K562 (cell line): Measurements from ENCODE around the gene DCAF17. TPM values are rescaled to one million over a fixed set of nuclear protein-coding genes. Genes with fewer than 3 reads are reported as not detected.

Source experiments
- ERF ChIP-seq: fragments of 450-650 bp; formaldehyde crosslinking; IDR thresholded peaks from 2 replicates; pipeline ENCODE4 v1.4.0; 2020; ENCODE audit warnings: mild to moderate bottlenecking, mixed read lengths
- GATAD2A ChIP-seq: fragments of 450-650 bp; IDR thresholded peaks from 2 replicates; pipeline ENCODE4 v1.6.1; 2017
- HSF4 ChIP-seq: fragments of 250-450 bp; sonication (Bioruptor Pico); IDR thresholded peaks from 2 replicates; pipeline ENCODE4 v2.1.2; 2022; ENCODE audit warnings: mild to moderate bottlenecking, moderate library complexity, borderline replicate concordance
- ILF3 ChIP-seq: fragments of 450-650 bp; IDR thresholded peaks from 2 replicates; pipeline ENCODE4 v1.6.1; 2018; ENCODE audit warnings: antibody characterized with exemption, mild to moderate bottlenecking, moderate library complexity, borderline replicate concordance
- IRF2 ChIP-seq: sonication (generic); formaldehyde crosslinking; IDR thresholded peaks from 2 replicates; pipeline ENCODE4 v1.8.1; 2022; ENCODE audit warnings: mild to moderate bottlenecking, missing genetic modification reagents
- KAT8 ChIP-seq: fragments of 450-650 bp; IDR thresholded peaks from 2 replicates; pipeline ENCODE4 v1.6.1; 2016; ENCODE audit warnings: low read depth, mild to moderate bottlenecking
- POLR2B ChIP-seq: fragments of 450-650 bp; IDR thresholded peaks from 2 replicates; pipeline ENCODE4 v1.6.1; 2018; ENCODE audit warnings: low read depth; ENCODE audit not compliant: partially characterized antibody
- SMARCB1 ChIP-seq: IDR thresholded peaks from 2 replicates; pipeline ENCODE4 v1.6.1; 2011; ENCODE audit warnings: improper control_type of control experiment, low read depth; ENCODE audit not compliant: insufficient read length
- SRF ChIP-seq, 2 experiments: fragments of 250-450, 450-650 bp in 1 of 2; sonication (Bioruptor Pico) in 1 of 2; sonication (generic) in 1 of 2; formaldehyde crosslinking; IDR thresholded peaks; 2 replicates each; pipeline versions ENCODE4 v1.5.0 to v1.5.1; 2020 to 2022; ENCODE audit warnings: mild to moderate bottlenecking in 1 of 2, missing genetic modification reagents in 1 of 2
- TAF7 ChIP-seq: fragments of 450-650 bp; IDR thresholded peaks from 2 replicates; pipeline ENCODE4 v1.6.1; 2016; ENCODE audit warnings: missing genetic modification characterization, missing compliant biosample characterization
- YY1 ChIP-seq, 3 experiments: IDR thresholded peaks; 2 replicates each; pipeline ENCODE4 v1.6.1; 2011; ENCODE audit warnings: low read length in 2 of 3, mild to moderate bottlenecking in 2 of 3, moderate library complexity in 2 of 3, borderline replicate concordance in 1 of 3, control low read depth in 1 of 3, low read depth in 1 of 3; ENCODE audit not compliant: insufficient read depth in 3 of 3, insufficient replicate concordance in 2 of 3, control insufficient read depth in 1 of 3, insufficient read length in 1 of 3; ENCODE audit errors: extremely low read depth in 1 of 3
- ZFP1 ChIP-seq: fragments of 450-650 bp; formaldehyde crosslinking; IDR thresholded peaks from 2 replicates; pipeline ENCODE4 v1.4.0; 2020; ENCODE audit warnings: mild to moderate bottlenecking, mixed read lengths
- ZNF143 ChIP-seq: sonication (generic); formaldehyde crosslinking; IDR thresholded peaks from 2 replicates; pipeline ENCODE4 v1.9.0; 2022; ENCODE audit warnings: mild to moderate bottlenecking, missing genetic modification reagents
- ZNF668 ChIP-seq: fragments of 250-450 bp; sonication (Bioruptor Pico); IDR thresholded peaks from 2 replicates; pipeline ENCODE4 v1.8.0; 2022; ENCODE audit warnings: mild to moderate bottlenecking, inconsistent platforms
- polyA plus RNA-seq, 8 experiments: library from polyadenylated mRNA; depleted of rRNA in 4 of 8; stranded (reverse) in 5 of 8; unstranded in 3 of 8; fragments of >200 nt; fragmentation: Nextera tagmentation in 2 of 8; fragmentation: Illumina TruSeq in 1 of 8; extraction: Ambion mirVana in 2 of 8; extraction: Trizol in 1 of 8; gene quantifications; 2 replicates each; pipeline versions ENCODE4 v1.2.1 to v1.2.3, GENCODE V29; 2011 to 2014; ENCODE audit warnings: inconsistent platforms in 1 of 8, missing spikeins in 1 of 8
- total RNA-seq, 7 experiments: library from RNA; depleted of rRNA in 6 of 7; stranded (reverse); fragments of >200 nt in 6 of 7; fragmentation: Illumina TruSeq in 2 of 7; extraction: Trizol in 2 of 7; gene quantifications; 2 replicates each; pipeline versions ENCODE4 v1.2.1 to v1.2.3, GENCODE V29; 2011 to 2021; ENCODE audit warnings: low replicate concordance in 1 of 7
- TF ChIP-seq, protein P1 (sequence below): fragments of 450-650 bp; IDR thresholded peaks from 2 replicates; pipeline ENCODE4 v1.6.1; 2014; ENCODE audit warnings: low read depth, mild to moderate bottlenecking, moderate library complexity, borderline replicate concordance
- TF ChIP-seq, protein P2 (sequence below): IDR thresholded peaks from 3 replicates; pipeline ENCODE4 v1.6.1; 2011; ENCODE audit warnings: borderline replicate concordance, mild to moderate bottlenecking, moderate library complexity; ENCODE audit not compliant: insufficient read length; ENCODE audit errors: extremely low read depth
- TF ChIP-seq, protein P3 (sequence below): fragments of 250-450 bp; sonication (Bioruptor Pico); IDR thresholded peaks from 2 replicates; pipeline ENCODE4 v1.8.0; 2022; ENCODE audit warnings: moderate library complexity, mild to moderate bottlenecking, inconsistent platforms
- TF ChIP-seq, protein P4 (sequence below): fragments of 250-450 bp; sonication (Bioruptor Pico); IDR thresholded peaks from 2 replicates; pipeline ENCODE4 v1.8.0; 2021; ENCODE audit warnings: borderline replicate concordance, mild to moderate bottlenecking, moderate library complexity; ENCODE audit not compliant: poor library complexity, severe bottlenecking
- TF ChIP-seq, protein P5 (sequence below): sonication (generic); formaldehyde crosslinking; IDR thresholded peaks from 2 replicates; pipeline ENCODE4 v1.8.1; 2022; ENCODE audit warnings: missing genetic modification reagents
- TF ChIP-seq, protein P6 (sequence below), 2 experiments: fragments of 450-650 bp; IDR thresholded peaks; 2 replicates each; pipeline ENCODE4 v1.6.1; 2016

The DCAF17 gene
- total and polyA plus RNA-seq, 9 of the 15 experiments (the other 6 are each of a cell fraction or from before 2014, with no cell fraction given): 10.0 to 38.5 (median 27.1) TPM

DNA sequence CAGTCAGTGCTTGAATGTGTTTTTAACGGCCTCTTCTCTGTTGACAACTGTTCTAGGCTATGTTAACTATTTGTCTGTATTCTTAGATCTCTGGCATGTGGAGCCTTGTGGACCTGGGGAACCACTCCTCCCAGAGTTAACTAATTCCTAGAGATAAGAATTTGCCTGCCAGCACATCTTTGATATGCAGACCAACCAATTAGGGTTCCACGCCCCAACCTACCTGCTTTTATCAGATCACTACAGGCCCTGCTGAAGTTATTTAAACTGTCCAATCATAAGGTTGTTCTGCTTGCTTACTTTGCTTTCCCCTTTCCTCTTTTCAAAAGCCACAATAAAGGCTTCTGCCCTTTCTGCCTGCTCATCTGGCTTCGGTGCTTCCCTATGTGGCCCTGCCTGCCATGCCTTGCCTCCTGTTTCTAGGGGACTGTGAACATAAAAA is 79.7 kb downstream of the DCAF17 start (continued):
- TF ChIP-seq, protein P1, sequence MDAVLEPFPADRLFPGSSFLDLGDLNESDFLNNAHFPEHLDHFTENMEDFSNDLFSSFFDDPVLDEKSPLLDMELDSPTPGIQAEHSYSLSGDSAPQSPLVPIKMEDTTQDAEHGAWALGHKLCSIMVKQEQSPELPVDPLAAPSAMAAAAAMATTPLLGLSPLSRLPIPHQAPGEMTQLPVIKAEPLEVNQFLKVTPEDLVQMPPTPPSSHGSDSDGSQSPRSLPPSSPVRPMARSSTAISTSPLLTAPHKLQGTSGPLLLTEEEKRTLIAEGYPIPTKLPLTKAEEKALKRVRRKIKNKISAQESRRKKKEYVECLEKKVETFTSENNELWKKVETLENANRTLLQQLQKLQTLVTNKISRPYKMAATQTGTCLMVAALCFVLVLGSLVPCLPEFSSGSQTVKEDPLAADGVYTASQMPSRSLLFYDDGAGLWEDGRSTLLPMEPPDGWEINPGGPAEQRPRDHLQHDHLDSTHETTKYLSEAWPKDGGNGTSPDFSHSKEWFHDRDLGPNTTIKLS: peak; percentile 58; the same call in 1 of the 2 replicates
- no peak for TF ChIP-seq ZNF143 (CRISPR knock-in tag)
- TF ChIP-seq, protein P2, sequence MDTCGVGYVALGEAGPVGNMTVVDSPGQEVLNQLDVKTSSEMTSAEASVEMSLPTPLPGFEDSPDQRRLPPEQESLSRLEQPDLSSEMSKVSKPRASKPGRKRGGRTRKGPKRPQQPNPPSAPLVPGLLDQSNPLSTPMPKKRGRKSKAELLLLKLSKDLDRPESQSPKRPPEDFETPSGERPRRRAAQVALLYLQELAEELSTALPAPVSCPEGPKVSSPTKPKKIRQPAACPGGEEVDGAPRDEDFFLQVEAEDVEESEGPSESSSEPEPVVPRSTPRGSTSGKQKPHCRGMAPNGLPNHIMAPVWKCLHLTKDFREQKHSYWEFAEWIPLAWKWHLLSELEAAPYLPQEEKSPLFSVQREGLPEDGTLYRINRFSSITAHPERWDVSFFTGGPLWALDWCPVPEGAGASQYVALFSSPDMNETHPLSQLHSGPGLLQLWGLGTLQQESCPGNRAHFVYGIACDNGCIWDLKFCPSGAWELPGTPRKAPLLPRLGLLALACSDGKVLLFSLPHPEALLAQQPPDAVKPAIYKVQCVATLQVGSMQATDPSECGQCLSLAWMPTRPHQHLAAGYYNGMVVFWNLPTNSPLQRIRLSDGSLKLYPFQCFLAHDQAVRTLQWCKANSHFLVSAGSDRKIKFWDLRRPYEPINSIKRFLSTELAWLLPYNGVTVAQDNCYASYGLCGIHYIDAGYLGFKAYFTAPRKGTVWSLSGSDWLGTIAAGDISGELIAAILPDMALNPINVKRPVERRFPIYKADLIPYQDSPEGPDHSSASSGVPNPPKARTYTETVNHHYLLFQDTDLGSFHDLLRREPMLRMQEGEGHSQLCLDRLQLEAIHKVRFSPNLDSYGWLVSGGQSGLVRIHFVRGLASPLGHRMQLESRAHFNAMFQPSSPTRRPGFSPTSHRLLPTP: no peak
- TF ChIP-seq SRF (CRISPR knock-in tag; IDR thresholded peaks at IDR 0.05): no peak
- no peak for TF ChIP-seq YY1 (IDR thresholded peaks at IDR 0.05; ENCODE audit: borderline replicate concordance in 1 of 3, control insufficient read depth in 1 of 3, extremely low read depth in 1 of 3, insufficient read depth in 3 of 3, insufficient read length in 1 of 3, insufficient replicate concordance in 2 of 3, low read depth in 1 of 3, low read length in 2 of 3)
- TF ChIP-seq, protein P3, sequence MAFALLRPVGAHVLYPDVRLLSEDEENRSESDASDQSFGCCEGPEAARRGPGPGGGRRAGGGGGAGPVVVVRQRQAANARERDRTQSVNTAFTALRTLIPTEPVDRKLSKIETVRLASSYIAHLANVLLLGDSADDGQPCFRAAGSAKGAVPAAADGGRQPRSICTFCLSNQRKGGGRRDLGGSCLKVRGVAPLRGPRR: no peak
- TF ChIP-seq, protein P4, sequence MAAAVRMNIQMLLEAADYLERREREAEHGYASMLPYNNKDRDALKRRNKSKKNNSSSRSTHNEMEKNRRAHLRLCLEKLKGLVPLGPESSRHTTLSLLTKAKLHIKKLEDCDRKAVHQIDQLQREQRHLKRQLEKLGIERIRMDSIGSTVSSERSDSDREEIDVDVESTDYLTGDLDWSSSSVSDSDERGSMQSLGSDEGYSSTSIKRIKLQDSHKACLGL (CRISPR knock-in tag): no peak
- TF ChIP-seq, protein P5, sequence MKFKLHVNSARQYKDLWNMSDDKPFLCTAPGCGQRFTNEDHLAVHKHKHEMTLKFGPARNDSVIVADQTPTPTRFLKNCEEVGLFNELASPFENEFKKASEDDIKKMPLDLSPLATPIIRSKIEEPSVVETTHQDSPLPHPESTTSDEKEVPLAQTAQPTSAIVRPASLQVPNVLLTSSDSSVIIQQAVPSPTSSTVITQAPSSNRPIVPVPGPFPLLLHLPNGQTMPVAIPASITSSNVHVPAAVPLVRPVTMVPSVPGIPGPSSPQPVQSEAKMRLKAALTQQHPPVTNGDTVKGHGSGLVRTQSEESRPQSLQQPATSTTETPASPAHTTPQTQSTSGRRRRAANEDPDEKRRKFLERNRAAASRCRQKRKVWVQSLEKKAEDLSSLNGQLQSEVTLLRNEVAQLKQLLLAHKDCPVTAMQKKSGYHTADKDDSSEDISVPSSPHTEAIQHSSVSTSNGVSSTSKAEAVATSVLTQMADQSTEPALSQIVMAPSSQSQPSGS: no peak
- no peak for TF ChIP-seq IRF2 (CRISPR knock-in tag)
- peak; percentile 49; the same call in 1 of the 2 replicates for TF ChIP-seq GATAD2A
- no peak for TF ChIP-seq ZNF668 (CRISPR knock-in tag)
- TF ChIP-seq ILF3: no peak
- no peak for TF ChIP-seq HSF4
- no peak for TF ChIP-seq ZFP1 (CRISPR knock-in tag)
- no peak for TF ChIP-seq KAT8
- TF ChIP-seq TAF7 (tag): no peak
- no peak for TF ChIP-seq ERF (CRISPR knock-in tag)
- no peak for TF ChIP-seq SMARCB1
- TF ChIP-seq POLR2B: no peak
- TF ChIP-seq, protein P6, sequence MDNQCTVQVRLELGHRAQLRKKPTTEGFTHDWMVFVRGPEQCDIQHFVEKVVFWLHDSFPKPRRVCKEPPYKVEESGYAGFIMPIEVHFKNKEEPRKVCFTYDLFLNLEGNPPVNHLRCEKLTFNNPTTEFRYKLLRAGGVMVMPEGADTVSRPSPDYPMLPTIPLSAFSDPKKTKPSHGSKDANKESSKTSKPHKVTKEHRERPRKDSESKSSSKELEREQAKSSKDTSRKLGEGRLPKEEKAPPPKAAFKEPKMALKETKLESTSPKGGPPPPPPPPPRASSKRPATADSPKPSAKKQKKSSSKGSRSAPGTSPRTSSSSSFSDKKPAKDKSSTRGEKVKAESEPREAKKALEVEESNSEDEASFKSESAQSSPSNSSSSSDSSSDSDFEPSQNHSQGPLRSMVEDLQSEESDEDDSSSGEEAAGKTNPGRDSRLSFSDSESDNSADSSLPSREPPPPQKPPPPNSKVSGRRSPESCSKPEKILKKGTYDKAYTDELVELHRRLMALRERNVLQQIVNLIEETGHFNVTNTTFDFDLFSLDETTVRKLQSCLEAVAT (IDR thresholded peaks at IDR 0.05): no peak
